B cell (primary cell): Measurements from ENCODE around the gene UBTD1.

Source experiments
- EZH2 ChIP-seq: IDR thresholded peaks from 2 replicates; pipeline ENCODE4 v1.6.1; 2012; ENCODE audit warnings: borderline replicate concordance, low read depth, mild to moderate bottlenecking, moderate library complexity, low read length; ENCODE audit not compliant: insufficient read depth, poor library complexity, severe bottlenecking
- TF ChIP-seq, protein P1 (sequence below): fragments of 200-600 bp; IDR thresholded peaks from one replicate; pipeline ENCODE4 v1.8.0; 2022; ENCODE audit warnings: antibody characterized with exemption, mild to moderate bottlenecking

GRCh38 chr10:97575127-97575668, 76.5 kb downstream of the UBTD1 start:
- TF ChIP-seq, protein P1, sequence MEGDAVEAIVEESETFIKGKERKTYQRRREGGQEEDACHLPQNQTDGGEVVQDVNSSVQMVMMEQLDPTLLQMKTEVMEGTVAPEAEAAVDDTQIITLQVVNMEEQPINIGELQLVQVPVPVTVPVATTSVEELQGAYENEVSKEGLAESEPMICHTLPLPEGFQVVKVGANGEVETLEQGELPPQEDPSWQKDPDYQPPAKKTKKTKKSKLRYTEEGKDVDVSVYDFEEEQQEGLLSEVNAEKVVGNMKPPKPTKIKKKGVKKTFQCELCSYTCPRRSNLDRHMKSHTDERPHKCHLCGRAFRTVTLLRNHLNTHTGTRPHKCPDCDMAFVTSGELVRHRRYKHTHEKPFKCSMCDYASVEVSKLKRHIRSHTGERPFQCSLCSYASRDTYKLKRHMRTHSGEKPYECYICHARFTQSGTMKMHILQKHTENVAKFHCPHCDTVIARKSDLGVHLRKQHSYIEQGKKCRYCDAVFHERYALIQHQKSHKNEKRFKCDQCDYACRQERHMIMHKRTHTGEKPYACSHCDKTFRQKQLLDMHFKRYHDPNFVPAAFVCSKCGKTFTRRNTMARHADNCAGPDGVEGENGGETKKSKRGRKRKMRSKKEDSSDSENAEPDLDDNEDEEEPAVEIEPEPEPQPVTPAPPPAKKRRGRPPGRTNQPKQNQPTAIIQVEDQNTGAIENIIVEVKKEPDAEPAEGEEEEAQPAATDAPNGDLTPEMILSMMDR: no peak
- TF ChIP-seq EZH2: no peak
